Measurements from ENCODE around the gene PHC3.

- TF ChIP-seq, protein P1, sequence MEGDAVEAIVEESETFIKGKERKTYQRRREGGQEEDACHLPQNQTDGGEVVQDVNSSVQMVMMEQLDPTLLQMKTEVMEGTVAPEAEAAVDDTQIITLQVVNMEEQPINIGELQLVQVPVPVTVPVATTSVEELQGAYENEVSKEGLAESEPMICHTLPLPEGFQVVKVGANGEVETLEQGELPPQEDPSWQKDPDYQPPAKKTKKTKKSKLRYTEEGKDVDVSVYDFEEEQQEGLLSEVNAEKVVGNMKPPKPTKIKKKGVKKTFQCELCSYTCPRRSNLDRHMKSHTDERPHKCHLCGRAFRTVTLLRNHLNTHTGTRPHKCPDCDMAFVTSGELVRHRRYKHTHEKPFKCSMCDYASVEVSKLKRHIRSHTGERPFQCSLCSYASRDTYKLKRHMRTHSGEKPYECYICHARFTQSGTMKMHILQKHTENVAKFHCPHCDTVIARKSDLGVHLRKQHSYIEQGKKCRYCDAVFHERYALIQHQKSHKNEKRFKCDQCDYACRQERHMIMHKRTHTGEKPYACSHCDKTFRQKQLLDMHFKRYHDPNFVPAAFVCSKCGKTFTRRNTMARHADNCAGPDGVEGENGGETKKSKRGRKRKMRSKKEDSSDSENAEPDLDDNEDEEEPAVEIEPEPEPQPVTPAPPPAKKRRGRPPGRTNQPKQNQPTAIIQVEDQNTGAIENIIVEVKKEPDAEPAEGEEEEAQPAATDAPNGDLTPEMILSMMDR (IDR thresholded peaks at IDR 0.05): no peak
- no peak for TF ChIP-seq EP300 (IDR thresholded peaks at IDR 0.05)
Observed at GRCh38 chr3:170108955-170109354, 72.6 kb downstream of the PHC3 start.
